Measurements from ENCODE around the gene NUDT3. TPM values are rescaled to one million over a fixed set of nuclear protein-coding genes. Genes with fewer than 3 reads are reported as not detected.
"Not testable (repeated sequence)": the region's sequence is repeated elsewhere in the genome, so short reads cannot be mapped to it uniquely, and the experiment has no call there.

Gene NUDT3
- total and polyA plus RNA-seq, 7 donors, result 10.6 to 70.5 (median 33.3) TPM

- WGBS, 3 donors, result 61 to 67% (median 66%) methylated on average over 5 of the region's 5 CpGs
- H3K36me3 ChIP-seq (ENCODE audit: insufficient read depth in 1 of 2, low read depth in 1 of 2), result no peaks in the 10 kb centered on the region
- ATAC-seq, result peak in 1 of 4 donors; percentile 20
- TF ChIP-seq CTCF (IDR thresholded peaks at IDR 0.05), result no peak
- no peak for DNase-seq
- no peaks in the 10 kb centered on the region for H3K27me3 ChIP-seq (ENCODE audit: insufficient read depth in 3 of 3, low read length in 2 of 3)
- H3K4me1 ChIP-seq, result peaks cover 33% of the 10 kb centered on the region
- no peak overlapping the region for H3K4me3 ChIP-seq
- no peaks in the 10 kb centered on the region for H3K9me3 ChIP-seq
- peak overlapping the region; percentile 31 for H3K27ac ChIP-seq
- intact Hi-C loops (cut with DNase I), result no loop called here
Measured at GRCh38 chr6:34370361-34370760, 22.1 kb downstream of the NUDT3 start.

GRCh38 chr6:34369385-34369784, 23.1 kb downstream of the NUDT3 start:
- Histone ChIP-seq H3K4me3 (no peak overlapping the region), H3K36me3 (ENCODE audit: insufficient read depth in 1 of 2, low read depth in 1 of 2) (no peaks in the 10 kb centered on the region), H3K27ac (peak overlapping the region; percentile 31), H3K9me3 (no peaks in the 10 kb centered on the region), H3K27me3 (ENCODE audit: insufficient read depth in 3 of 3, low read length in 2 of 3) (no peaks in the 10 kb centered on the region), H3K4me1 (peaks cover 25% of the 10 kb centered on the region)
- ATAC-seq, result no peak
- intact Hi-C loops (cut with DNase I), result no loop called here
- WGBS, 3 donors, result 85 to 92% (median 88%) methylated on average over 4 of the region's 4 CpGs
- no peak for TF ChIP-seq CTCF (IDR thresholded peaks at IDR 0.05)
- no peak for DNase-seq

- intact Hi-C loops (cut with DNase I), result no loop called here
- Histone ChIP-seq H3K36me3 (ENCODE audit: insufficient read depth in 1 of 2, low read depth in 1 of 2) (no peaks in the 10 kb centered on the region), H3K9me3 (no peaks in the 10 kb centered on the region), H3K27ac (no peak overlapping the region), H3K4me3 (no peak overlapping the region), H3K4me1 (peaks cover 34% of the 10 kb centered on the region), H3K27me3 (ENCODE audit: insufficient read depth in 3 of 3, low read length in 2 of 3) (no peaks in the 10 kb centered on the region)
- no peak for TF ChIP-seq CTCF (IDR thresholded peaks at IDR 0.05)
- ATAC-seq, result no peak
- 32 to 66% (median 37%) methylated on average over 3 of the region's 3 CpGs for WGBS, 3 donors
- DNase-seq, result no peak
Measured at GRCh38 chr6:34366639-34366921, 25.9 kb downstream of the NUDT3 start.

- ATAC-seq; H3K4me3 ChIP-seq; H3K27me3 ChIP-seq (ENCODE audit: insufficient read depth in 3 of 3, low read length in 2 of 3); DNase-seq; H3K9me3 ChIP-seq; intact Hi-C loops (cut with DNase I); H3K36me3 ChIP-seq (ENCODE audit: insufficient read depth in 1 of 2, low read depth in 1 of 2): not testable (repeated sequence)
- Histone ChIP-seq H3K4me1 (peaks cover 39% of the 10 kb centered on the region), H3K27ac (peak overlapping the region; percentile 89)
- 81 to 89% (median 89%) methylated on average over 9 of the region's 9 CpGs for WGBS, 3 donors
Measured at GRCh38 chr6:34365781-34366638, 26.5 kb downstream of the NUDT3 start.

GRCh38 chr6:34363681-34364075, 28.8 kb downstream of the NUDT3 start:
- H3K36me3 ChIP-seq (ENCODE audit: insufficient read depth in 1 of 2, low read depth in 1 of 2); H3K9me3 ChIP-seq; H3K27me3 ChIP-seq (ENCODE audit: insufficient read depth in 3 of 3, low read length in 2 of 3); DNase-seq: not testable (repeated sequence)
- intact Hi-C loops (cut with DNase I), result loop anchor here in 1 of 2 donors (5.0 kb wide), 1 partner anchor 71 kb away; no protein-coding TSS in a partner anchor
- peak overlapping the region; percentile 89 for H3K27ac ChIP-seq
- peaks cover 49% of the 10 kb centered on the region for H3K4me1 ChIP-seq
- peak; percentile 14 to 59 (median 49) for ATAC-seq
- WGBS, 3 donors, result 32 to 53% (median 46%) methylated on average over 9 of the region's 9 CpGs
- peak overlapping the region; percentile 43 for H3K4me3 ChIP-seq

Measured in psoas muscle (tissue), 8 donors.